Activated CD4-positive, alpha-beta T cell treated with anti-CD3 and anti-CD28 coated beads for 4 hours (primary cell): ENCODE data around the gene ARL15.
"Not testable (repeated sequence)": the region's sequence is repeated elsewhere in the genome, so short reads cannot be mapped to it uniquely, and the experiment has no call there.

Experiments
- DNase-seq, 2 donors: peaks; one replicate each; pipeline ENCODE4 v3.0.0-alpha.2; 2020

The ARL15 gene

DNA sequence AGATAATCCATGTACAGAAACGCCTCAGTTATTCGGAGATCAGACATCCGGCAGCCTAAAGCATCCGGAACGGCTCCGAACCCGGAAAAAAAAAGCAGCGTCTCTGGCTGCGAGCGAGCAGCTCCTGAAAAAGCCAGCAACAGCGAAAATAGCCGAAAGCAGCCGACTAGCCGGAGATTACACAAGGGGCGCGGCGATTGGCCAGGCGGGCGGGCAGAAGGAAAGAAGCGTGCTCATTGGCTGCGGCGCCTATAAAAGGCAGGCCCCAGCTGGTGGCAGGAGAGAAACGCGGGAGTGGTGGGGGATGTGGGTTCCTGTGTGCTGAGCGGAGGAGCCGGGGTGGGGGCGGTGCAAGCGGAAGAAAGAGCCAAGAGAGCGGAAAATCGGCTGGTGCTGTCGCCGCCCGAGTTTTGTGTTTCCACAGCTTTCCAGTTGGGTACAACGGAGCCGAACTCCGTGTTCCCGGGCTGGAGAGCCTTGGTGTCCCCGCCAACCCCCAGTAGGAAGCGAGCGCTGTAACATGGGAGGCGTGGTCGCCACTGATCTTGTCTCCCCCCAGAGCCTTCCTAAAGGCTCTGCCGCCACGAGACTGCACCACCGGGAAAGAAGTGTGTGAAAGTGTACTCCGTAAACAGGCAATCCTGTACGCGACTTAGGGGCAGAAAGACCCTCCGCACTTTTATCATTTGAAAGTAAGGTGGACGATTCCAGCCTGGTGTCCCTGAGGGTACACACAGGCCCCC is at the start of gene ARL15:
TSS of gene ARL15 (minus strand) at position 141 of the 743 bp plus-strand sequence.
- peak; percentile 97 to 99 for DNase-seq

DNA sequence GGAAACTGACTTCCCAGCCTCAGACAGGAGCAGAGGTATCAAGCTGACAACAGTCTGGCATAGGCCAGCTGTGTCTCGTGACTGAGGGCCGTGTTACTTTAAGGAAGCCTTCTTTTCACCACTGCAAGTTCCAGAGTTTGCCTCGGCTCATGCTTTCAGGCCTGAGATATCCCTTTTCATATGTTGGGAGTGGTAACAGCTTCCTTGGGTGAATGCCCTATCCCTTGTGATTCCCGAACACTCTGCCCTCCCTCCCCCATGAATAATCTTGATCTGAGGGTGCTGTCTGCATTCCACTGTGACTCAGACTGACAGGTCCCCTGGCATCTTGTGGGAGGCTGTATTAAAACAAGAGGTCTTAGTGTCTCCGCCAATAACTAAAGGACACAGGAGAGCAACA is 49.7 kb upstream of the ARL15 start:
- no peak for DNase-seq

DNA sequence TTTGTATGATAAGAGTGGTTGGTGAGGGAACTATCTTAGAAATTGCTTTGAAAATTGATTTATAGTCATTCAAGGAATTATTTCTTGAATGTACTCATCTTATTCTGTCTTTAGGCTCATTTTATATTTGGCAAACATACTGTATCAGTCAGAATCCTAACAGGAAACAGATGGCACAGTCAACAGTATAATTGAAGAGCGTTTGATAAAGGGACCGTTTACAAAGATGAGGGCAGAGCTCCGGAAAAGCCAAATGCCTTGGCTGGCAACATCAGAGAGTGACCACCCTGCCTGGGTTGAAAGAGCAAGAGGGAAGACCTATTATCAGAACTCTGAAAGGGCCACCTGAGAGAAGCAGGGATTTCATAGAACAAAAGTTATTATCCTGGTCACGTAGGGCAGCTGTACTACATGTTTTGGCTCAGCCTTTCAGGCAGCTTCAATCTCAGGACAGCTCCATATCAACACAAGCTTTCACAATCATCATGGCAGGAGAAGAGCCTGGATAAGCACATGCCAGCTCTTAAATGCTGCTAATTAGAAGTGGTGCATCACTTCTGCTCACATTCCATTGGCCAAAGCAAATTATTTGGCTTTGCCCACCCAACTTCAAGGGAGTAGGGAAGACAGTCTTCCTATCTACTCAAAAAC is 47.2 kb upstream of the ARL15 start:
- DNase-seq = no peak

DNA sequence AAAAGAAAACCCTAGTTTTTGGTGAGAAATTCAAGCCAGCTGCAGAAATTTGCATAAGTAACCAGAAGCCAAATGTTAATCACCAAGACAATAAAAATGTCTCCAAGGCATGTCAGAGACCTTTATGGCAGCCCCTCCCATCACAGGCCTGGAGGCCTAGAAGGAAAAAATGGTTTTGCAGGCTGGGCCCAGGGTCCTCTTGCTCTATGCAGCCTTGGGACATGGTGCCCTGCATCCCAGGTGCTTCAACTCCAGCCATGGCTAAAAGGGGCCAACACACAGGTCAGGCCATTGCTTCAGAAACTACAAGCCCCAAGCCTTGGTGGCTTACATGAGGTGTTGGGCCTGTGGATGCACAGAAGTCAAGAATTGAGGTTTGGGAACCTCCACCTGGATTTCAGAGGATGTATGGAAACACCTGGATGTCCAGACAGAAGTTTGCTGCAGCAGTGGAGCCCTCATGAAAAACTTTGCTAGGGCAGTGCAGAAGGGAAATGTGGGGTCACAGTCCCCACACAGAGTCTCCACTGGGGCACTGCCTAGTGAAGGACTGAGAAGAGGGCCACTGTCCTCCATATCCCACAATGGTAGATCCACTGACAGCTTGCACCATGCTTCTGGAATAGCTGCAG is 43.7 kb upstream of the ARL15 start:
- not testable (repeated sequence) for DNase-seq

DNA sequence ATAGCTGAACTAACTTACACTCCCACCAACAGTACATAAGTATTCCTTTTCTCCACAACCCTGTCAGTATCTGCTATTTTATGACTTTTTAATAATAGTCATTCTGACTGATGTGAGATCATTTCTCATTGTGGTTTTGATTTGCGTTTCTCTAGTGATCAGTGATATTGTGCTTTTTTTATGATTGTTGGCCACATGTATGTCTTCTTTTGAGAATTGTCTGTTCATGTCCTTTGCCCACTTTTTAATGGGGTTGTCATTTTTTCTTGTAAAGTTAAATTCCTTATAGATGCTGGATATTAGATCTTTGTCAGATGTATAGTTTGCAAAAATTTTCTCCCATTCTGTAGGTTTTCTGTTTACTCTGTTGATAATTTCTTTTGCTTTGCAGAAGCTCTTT is 42.2 kb upstream of the ARL15 start:
- not testable (repeated sequence) for DNase-seq

DNA sequence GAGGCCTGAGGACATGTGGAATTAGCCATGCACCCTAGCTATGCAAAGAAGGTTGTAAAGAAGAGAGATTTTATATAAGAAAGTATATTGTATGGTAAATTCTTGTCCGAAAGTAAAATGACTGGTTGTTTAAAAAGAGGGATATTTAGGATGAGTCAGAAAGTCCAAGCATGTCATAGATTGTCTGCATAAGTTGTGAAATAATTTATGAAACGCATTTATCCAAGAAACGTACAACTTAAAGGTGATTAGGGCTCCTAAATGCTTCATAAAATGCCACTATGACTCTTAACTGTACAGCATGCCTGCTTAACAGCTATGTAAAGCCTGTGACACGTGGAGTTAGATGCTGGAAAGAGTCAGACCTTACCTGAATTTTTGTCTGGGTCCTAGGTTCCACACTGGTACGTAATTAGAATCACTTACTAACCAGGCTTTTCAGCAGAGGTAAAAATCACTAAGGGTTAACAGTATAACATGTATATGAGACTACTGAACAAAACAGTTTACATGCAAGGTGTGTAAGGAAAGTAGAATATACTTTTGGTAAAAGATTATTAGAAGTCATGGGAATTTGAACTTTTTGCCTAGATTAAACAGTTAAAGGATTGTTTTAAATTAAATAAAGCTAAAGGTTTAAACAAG is 37.0 kb upstream of the ARL15 start:
- DNase-seq = no peak

DNA sequence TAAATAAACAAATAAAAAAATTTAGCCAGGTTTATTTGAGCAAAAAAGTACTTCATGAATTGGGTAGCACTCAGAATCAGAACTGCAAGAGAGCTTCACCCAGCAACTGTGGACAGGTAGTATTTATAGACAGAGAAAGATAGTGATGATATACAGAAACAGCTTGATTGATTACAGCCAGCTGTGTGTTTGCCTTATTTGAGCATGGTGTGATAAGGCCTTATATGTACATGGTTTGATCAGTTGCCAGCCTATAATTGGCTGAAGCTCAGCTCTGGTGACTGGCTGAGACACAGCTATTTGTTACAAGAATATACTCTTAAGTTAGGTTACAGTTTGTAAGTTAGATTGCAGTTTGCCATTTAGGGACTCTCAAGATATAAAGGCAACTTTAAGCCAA is 34.3 kb upstream of the ARL15 start:
- DNase-seq = no peak

DNA sequence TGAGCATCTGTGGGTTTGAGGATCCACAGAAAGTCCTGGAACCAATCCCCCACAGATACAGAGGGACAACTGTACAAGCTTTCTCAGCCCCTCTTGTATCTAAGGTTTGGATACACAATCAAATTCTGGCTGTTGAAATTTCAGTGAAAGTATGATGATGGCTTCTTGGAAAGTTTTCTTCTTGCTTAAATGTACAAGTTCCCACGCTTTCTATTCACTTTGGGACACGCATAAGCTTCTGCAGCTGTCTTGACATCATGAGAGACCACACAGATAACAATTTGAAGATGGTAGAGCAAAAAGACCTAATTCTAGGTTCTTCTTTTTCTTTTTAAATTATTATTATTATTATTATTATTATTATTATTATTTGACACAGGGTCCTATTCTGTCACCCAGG is 31.6 kb upstream of the ARL15 start:
- no peak for DNase-seq

DNA sequence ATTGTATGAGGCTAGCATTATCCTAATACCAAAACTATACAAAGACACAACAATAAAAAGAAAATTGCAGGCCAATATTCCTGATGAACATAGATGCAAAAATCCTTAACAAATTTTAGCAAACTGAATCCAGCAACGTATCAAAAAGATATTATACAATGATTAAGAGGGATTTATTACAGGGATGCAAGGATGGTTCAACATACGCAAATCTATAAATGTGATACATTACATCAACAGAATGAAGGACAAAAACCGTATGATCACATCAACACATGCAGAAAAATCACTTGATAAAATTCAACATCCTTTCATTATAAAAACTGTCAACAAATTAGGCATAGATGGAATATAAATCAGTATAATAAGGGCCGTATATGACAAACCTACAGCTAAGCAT is 27.1 kb upstream of the ARL15 start:
- DNase-seq = no peak

DNA sequence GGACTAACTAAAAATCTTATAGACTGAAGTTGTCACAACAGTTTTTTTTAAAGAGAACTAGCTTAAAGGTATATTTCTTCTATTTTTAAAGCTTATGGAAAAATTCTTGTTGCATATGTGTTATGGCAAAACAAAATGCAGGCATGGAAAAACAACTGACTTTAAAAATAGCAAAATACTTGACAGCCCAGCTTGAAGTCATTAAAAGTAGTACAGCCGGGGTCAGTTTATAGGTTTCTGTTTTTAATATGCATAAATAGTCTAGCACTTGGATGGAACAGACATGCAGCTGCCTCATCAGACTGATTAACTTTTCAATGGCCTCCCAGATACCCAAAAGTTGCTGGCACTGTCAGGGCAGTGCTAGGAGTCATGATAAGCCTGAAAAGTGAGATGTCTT is 22.3 kb upstream of the ARL15 start:
- DNase-seq = no peak

DNA sequence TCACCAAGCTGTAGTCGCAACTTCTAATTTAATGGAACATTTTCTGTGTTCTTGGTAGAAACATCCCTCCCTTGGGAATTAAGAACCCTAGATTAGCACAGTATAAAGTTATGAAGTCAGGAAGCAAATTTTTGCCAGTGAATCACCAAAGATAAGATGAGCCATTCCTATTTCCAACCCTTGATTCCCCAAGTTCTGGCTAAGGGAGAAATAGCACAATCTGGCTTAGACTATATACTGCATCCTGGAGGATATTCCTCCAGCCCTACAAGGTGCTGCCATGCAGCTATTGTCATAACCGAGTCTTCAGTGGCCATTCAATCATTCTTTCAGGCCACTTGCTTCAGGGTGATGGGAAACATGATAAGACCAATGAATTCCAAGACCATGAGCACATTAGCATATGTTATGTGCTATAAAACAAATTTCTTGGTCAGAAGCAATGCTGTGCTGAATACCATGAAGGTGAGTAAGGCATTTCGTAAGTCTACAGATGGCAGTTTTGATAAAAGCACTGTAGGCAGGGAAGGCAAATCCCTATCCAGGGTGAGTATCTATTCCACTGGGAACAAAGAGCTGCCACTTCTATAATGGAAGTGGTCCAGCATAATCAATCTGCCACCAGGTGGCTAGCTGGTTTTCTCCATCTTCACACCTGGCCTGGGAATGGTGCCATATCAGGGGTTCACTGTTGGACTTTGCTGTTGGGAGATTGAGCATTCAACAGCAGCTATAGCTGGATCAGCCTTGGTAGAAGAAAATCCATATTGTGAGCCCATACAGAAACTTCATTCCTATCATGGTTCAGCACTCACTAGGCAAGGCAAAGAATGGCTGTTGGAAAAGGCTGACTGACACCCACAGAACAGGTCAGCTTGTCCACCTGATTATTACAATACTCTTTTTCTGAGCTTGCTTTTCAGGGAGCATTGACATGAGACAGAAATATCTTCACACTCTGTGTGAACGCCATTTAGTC is 19.6 kb upstream of the ARL15 start:
- no peak for DNase-seq

DNA sequence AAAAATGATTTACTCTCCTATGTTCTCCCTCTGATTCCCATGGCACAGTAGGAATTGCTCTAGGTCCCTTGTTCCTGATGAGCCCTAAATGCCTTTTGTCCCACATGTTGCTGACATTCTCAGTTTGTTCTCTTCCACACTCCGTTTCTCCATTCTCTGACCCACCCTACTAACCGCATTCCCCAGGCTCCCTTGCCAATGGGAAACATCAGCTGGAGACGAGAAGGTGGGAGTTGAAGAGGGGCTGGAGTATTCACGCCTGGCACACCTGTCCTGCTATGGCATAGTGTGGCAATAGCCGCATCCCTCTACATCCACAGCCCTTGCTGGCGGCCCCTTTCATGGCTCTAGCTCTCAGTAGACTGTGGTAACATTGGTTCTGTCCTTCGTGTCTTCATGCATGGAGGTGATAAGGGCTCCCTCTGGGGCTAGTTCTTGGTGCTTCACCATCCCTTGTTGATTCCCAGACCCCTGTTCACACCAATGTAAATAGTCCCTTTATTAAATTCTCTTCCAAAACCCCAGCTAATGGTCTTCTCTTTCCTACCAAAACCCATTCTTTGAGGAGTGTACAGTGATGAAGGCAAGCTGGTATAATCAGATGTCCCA is 16.4 kb upstream of the ARL15 start:
- no peak for DNase-seq

DNA sequence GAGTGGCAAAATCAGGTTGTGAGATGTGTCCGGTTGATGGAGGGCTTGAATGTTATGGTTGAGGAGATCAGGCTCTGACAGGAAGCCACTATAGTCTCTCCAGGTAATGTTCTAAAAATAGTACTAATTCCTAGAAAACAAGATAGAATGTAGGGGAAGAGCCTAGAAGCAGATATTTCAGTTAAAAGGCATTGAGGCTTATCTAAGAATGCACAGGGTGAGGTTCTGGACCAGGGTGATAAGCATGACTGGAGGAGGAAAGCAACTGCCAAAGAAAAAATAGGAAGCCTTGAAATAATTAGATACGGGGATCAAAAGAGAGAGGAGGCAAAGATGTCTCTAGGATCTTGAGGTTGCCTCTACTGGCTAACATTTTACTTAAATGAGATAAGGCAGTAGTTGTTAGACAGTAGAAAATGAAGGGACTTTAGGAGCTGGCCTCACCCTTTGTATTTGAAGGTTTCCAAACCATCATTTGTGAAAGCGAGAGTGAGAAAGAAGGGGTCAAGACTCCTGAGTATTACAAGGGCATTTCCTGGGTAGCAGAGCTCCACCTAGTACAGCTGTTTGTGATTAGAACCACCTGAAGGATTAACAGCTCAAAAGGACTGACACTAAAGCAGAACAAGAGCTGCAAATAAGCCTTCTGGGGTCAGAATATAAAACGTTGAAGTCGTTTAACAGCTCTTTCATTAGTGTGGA is 15.4 kb upstream of the ARL15 start:
- no peak for DNase-seq

DNA sequence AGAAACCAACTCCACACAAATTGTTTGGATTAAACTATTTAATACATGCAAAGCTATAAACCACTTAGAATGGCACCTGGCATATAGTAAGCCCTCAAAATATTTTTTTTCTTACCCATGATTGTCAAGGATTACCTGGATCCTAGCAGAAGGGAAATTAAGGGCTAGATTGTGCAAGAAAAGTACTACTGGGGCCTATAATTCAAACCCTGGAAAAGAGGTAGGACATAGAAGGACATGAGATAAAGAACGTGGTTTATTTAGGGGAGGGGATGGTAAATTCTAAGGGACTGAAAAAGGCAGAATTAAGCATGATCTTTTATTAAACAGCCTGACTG is 14.9 kb upstream of the ARL15 start:
- DNase-seq = no peak

DNA sequence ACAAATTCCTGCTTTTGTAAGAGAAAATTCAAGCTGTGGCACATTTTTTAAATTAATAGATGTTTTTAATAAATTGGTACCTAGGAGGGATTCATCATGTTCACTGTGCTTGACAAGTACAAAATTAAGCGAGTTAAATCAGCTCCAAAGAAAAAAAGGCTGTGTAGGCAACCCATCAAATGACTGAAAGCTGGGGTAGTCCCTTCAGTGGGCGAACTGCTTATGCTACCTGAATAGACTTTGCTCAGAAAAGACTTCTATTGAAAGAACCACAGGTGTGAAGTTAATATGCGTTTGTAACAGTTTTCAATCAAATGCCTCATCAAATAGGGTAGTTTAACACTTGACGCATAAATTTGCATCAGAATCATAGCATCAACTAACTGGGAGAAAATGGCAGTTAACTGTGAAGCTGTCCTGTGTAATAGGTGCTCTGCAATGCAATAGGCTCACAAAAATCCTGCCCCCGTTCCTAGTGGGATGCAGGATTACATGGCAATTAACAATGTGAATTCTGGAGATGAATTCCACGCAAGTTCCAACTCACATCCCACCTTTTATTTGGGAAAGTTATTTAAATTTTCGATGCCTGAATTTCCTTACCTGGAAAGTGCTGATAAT is 14.4 kb upstream of the ARL15 start:
- no peak for DNase-seq

DNA sequence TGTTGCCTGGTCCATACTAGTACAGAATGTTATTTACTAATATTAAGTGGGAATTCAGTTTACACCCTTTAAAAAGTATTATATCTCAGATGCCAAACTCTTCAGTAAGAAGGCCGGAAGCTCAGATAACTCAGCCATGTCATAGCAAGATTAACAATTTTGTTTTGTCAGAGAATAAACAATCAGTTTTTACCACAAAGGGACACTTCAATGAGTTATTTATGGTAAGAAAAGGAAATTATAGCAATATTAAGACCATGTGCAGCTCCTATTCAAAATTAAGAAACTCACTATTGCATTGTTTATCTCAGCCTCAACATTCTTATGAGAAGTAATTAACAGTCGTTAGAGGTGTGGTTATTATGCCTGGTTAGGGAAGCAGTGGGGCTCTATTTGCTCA is 13.1 kb upstream of the ARL15 start:
- no peak for DNase-seq

DNA sequence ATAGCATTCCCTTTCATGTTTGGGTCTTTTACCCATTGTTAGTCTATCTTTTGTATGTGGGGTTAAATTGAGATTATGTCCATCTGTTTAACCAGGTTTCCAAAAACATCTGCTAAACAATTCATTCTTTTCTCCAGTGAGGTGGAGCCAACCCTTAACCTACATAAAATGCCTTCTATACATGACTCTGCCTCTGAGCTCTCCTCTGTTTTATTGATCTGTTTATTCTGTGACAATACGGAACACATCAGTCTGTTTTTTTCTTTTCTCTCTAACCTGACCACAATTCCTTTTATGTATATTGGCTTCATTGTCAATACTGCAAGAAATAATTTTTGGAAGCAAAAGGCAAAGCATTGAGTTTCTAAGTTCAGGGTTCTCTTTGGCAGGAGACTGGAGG is 9.9 kb upstream of the ARL15 start:
- no peak for DNase-seq

DNA sequence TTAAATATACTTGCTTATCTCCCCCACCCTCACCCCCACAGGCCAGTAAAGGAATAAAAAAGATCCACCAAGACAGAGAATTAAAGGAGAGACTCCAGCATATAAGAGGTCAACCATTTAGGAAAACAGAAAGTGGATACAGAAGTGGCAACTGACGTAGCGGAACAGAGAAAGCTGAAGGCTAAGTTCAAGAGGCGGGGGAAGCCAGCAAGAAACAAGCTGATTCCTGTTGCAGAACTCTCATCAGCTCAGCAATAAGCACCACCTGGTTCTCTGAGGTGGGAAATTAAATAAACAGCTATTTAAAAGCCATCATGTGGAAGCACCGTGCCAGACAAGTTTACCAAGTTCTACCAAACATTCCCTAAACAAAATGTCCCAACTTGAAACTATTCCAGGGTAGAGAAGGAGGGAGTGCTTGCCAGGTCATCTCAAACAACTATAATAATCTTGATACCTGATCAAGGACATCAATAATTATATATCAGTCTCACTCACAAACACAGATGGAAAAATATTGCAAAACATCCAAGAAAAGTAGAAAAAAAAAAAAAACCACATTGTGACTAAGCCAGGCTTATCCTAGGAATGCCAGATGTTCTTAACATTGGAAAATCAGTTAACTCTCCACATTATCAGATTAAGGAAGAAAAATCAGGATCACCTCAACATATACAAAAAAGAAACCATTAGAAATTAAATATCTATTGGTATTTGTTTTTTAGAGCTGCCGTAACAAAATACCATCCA is 7.3 kb upstream of the ARL15 start:
- no peak for DNase-seq

DNA sequence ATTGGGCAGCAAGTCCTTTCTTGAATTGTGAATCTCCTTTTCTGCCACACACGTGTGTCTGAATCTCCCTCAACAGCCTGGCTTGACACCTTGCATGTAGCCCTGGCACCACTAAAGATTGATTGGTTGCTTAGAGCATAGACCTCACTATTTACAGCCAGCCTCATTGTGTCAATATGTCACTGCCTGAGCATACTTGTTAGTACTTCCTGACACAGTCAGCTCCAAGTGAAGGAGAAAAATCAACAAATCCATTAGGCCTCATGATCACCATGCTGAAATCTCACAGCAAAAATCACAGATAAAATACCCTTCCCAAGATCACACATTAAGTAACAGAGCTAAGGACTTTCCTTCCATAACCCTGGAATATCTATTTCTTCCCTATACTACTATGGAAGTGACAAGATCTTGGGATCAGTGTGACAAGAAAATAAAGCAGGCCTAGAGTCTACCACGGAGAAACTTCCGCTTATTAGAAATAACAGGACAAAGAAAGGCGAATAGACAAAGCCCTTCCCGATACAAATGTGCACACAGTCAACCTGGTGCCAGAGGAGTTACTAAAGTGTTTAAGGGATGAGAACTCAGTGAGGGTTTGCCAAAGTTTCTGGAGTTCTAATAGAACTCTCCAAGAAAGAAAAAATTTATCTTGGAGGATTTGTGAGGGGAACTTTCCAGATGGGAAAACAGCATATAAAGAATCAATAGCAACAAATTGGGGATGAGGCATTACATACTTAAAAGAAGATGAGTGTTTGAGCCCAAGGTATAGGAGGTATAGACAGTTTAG is 5.6 kb upstream of the ARL15 start:
- DNase-seq = no peak
